Psoas muscle (tissue), 8 donors: ENCODE data around the gene ACTR1A. TPM values are rescaled to one million over a fixed set of nuclear protein-coding genes. Genes with fewer than 3 reads are reported as not detected.

Experiments
- ATAC-seq, 4 donors: fragments of 200-7000 bp; cut with Tn5 transposase; one replicate each; pipeline ENCODE4 v1.9.1; 2020; ENCODE audit warnings: moderate library complexity in 3 of 4, mild to moderate bottlenecking in 2 of 4
- DNase-seq, 2 donors: peaks; one replicate each; pipeline ENCODE4 v3.0.0-alpha.2; 2020
- H3K27ac ChIP-seq: fragments of 200-600 bp; one replicate; pipeline ENCODE4 v1.8.0; 2022
- H3K27me3 ChIP-seq, 3 donors: fragments of 200-600 bp in 1 of 3; one replicate each; pipeline versions ENCODE4 v1.6.1 to v1.8.0; 2013 to 2022; ENCODE audit warnings: low read length in 2 of 3, mild to moderate bottlenecking in 2 of 3, moderate library complexity in 1 of 3; ENCODE audit not compliant: insufficient read depth in 3 of 3
- H3K36me3 ChIP-seq, 2 donors: fragments of 200-600 bp in 1 of 2; one replicate each; pipeline versions ENCODE4 v1.6.1 to v1.8.0; 2013 to 2022; ENCODE audit warnings: low read depth in 1 of 2, mild to moderate bottlenecking in 1 of 2, moderate library complexity in 1 of 2; ENCODE audit not compliant: insufficient read depth in 1 of 2
- H3K4me1 ChIP-seq: fragments of 200-600 bp; one replicate; pipeline ENCODE4 v1.8.0; 2022
- H3K4me3 ChIP-seq: fragments of 200-600 bp; one replicate; pipeline ENCODE4 v1.8.0; 2022; ENCODE audit warnings: mild to moderate bottlenecking
- H3K9me3 ChIP-seq: fragments of 200-600 bp; one replicate; pipeline ENCODE4 v1.8.0; 2022
- CTCF ChIP-seq: fragments of 200-600 bp; IDR thresholded peaks from one replicate; pipeline ENCODE4 v1.8.0; 2022; ENCODE audit warnings: antibody characterized with exemption
- whole genome bisulfite sequencing, 3 donors: extraction: QIAGEN DNeasy Blood & Tissue Kit; methylation state at CpG; one replicate each; pipeline versions ENCODE4 v1.1.6 to v1.1.7; 2013; 5-methylcytosine and 5-hydroxymethylcytosine counted together
- intact Hi-C, 2 donors: fragments of 100-400 bp; cut with DNase I; formaldehyde crosslinking; loops; one replicate each; pipeline versions ENCODE4 v1.11.0 to v1.14.2; 2022
- polyA plus RNA-seq, 3 donors: library from polyadenylated mRNA; stranded (reverse); fragments of 200-250 nt; gene quantifications; one replicate each; pipeline ENCODE4 v1.2.3, GENCODE V29; 2013
- total RNA-seq, 4 donors: library from RNA; stranded (reverse); fragmentation: NEBNext Ultra II Directional in 2 of 4; extraction: Animal tissue kit (Norgen Biotek cat#: 25700) in 2 of 4; gene quantifications; one replicate each; pipeline versions ENCODE4 v1.2.1 to v1.2.4, GENCODE V29; 2021 to 2023
- donor health status: healthy with polysubstance abuse.
- donor health status: DM: no; HTN: no; CAD: no; lungs with moderate emphysema.
- donor health status: Bipolar disorder and iron deficiency.
- donor health status: healthy.
- donor health status: DM: yes; HTN: yes; CAD: no.
- donor health status: DM: no; HTN: no; CAD: no.
- donor health status: DM: no; HTN: no; CAD: no.
- donor health status: DM: yes; HTN: yes; CAD: no.

Gene ACTR1A
- total and polyA plus RNA-seq, 7 donors: 76.2 to 188 (median 128) TPM

- H3K4me3 ChIP-seq: peak within 1 kb of the TSS; percentile 78
- intact Hi-C loops: no loop called here
- WGBS, 3 donors: 29 to 35% (median 30%) methylated on average over 25 to 28 of the region's 28 CpGs
- peaks cover 30% of the 10 kb centered on the region for H3K4me1 ChIP-seq
- peak in 1 of 4 donors; percentile 1 for ATAC-seq
- no peaks in the 10 kb centered on the region for H3K27me3 ChIP-seq
- no peaks in the 10 kb centered on the region for H3K36me3 ChIP-seq
- H3K9me3 ChIP-seq: no peaks in the 10 kb centered on the region
- no peak for DNase-seq
- TF ChIP-seq CTCF: no peak
- H3K27ac ChIP-seq: peak within 1 kb of the TSS; percentile 87
These were observed 51.2 kb downstream of the ACTR1A start, which contains the start of gene C10orf95 for GRCh38 chr10:102451105-102451969. C10orf95 (minus strand) TSS chr10:102451543; CDS start chr10:102451093, 450 bp downstream.

GRCh38 chr10:102450374-102451104 lies 52.0 kb downstream of the ACTR1A start:
- 0 to 1% (median 0%) methylated on average over 59 to 104 of the region's 104 CpGs for WGBS, 3 donors
- peak; percentile 86 to 92 (median 90) for ATAC-seq
- DNase-seq: peak; percentile 87 to 93
- intact Hi-C loops: no loop called here
- Histone ChIP-seq H3K4me3 (peak overlapping the region; percentile 78), H3K27ac (peak overlapping the region; percentile 87), H3K4me1 (peaks cover 30% of the 10 kb centered on the region), H3K27me3 (no peaks in the 10 kb centered on the region), H3K9me3 (no peaks in the 10 kb centered on the region), H3K36me3 (no peaks in the 10 kb centered on the region)
- no peak for TF ChIP-seq CTCF

GRCh38 chr10:102450124-102450373 lies 52.5 kb downstream of the ACTR1A start:
- Histone ChIP-seq H3K4me3 (peak overlapping the region; percentile 78), H3K27me3 (no peaks in the 10 kb centered on the region), H3K27ac (peak overlapping the region; percentile 87), H3K36me3 (no peaks in the 10 kb centered on the region), H3K9me3 (no peaks in the 10 kb centered on the region), H3K4me1 (peaks cover 30% of the 10 kb centered on the region)
- ATAC-seq (peak in 3 of 4 donors; percentile 2 to 5 (median 3)), DNase-seq (no peak)
- TF ChIP-seq CTCF: no peak
- intact Hi-C loops: no loop called here
- WGBS, 3 donors: 0 to 1% (median 0%) methylated on average over 7 to 11 of the region's 11 CpGs

GRCh38 chr10:102449321-102450123 lies 53.0 kb downstream of the ACTR1A start:
- Histone ChIP-seq H3K9me3 (no peaks in the 10 kb centered on the region), H3K36me3 (no peaks in the 10 kb centered on the region), H3K4me3 (peak overlapping the region; percentile 78), H3K27ac (peak overlapping the region; percentile 87), H3K4me1 (peaks cover 30% of the 10 kb centered on the region), H3K27me3 (no peaks in the 10 kb centered on the region)
- no peak for TF ChIP-seq CTCF
- peak; percentile 52 to 73 for DNase-seq
- intact Hi-C loops: no loop called here
- ATAC-seq: peak; percentile 22 to 34 (median 26)
- 18 to 21% (median 20%) methylated on average over 25 to 30 of the region's 30 CpGs for WGBS, 3 donors
